Measurements from ENCODE around the gene TMC6.
A peak's percentile ranks its signal among the peaks of the same experiment; 100 is the strongest.
"Not testable (repeated sequence)": the region's sequence is repeated elsewhere in the genome, so short reads cannot be mapped to it uniquely, and the experiment has no call there.

The TMC6 gene

GRCh38 chr17:78154903-78155811 is 26.6 kb upstream of the TMC6 start:
- DNase-seq = no peak

- no peak for DNase-seq
Observed at GRCh38 chr17:78151514-78152008, 23.0 kb upstream of the TMC6 start.

DNA sequence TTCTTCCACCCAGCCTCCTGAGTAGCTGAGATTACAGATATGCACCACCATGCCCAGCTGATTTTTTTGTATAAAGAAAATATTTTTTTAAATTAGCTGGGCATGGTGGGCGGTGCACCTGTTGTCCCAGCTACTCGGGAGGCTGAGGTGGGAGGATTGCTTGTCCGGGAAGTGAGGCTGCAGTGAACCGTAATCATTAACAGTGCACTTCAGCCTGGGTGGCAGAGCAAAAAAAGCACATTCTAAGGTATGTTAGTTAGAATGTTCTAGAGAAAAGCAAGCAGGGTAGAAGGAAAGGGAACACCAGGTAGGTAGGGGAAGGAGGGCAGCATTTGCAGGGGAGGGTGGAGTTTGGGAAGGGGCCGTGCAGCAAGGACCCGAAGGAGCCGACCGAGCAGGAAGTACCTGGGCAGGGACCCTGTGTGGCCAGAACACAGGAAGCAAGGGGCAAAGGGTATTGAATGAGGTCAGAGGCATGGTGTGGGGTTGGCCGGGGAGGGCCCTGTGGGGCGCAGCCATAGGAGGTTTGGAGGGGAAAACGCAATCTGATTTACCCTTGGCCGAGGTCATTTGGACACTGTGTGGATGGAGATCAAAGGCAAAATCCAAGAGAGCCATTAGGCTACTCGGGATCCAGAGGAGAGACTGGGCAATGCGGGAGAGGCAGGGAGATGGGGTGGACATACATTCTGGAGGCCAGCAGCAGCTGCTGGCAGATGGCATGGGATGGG is 19.9 kb upstream of the TMC6 start:
- DNase-seq = no peak

DNA sequence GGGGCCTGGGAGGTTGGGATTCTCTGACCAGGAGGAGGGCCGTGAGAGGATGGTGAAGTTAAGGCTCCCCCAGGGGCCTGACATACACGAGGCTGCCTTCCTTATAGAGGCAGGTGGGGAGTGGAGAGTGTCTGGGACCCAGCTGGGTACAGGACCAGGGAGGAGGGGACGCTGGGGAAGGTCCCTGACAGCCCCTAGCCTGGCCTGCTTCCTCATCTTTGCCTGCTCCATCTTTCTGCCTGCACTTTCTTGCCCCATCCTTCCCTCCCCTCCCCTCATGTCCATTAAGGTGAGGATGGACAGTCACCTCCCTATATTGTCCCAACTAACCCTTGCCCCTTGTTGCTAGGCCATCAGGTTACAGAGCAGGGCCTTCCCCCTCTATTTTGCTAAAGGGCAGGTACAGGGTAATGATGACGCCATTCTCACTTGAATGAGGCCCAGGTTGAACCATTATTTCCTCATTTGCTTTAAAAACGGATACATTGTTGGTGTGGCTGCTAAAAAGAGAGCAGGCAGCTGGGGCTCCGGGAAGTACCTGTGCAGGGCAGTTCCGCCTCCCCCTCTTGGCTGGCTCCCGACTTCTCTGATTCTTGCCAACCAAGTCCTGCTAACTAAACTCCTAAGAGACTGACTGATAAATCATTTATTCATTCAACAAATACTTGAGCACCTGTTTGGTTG is 18.9 kb upstream of the TMC6 start:
- no peak for DNase-seq

GRCh38 chr17:78146881-78147280 is 18.3 kb upstream of the TMC6 start:
- no peak for DNase-seq

DNA sequence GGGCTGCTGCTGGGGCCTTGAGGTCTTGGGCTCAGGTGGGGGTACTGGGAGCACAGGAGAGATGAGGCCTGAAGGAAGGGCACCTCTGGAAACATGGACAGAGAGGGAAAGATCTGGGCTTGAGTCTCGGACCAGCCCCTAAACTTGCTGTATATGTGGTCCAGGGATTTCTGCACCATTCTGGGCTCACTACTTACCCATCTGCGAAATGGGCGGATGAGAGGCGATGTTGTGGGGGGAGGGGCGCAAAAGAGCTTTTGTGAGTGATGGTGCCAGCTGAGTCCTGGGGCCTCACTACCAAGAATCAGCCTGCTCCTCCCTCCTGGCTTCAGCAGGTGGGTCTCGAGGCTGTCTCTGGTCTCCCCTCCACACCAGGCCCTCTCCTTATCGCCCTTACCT is 17.9 kb upstream of the TMC6 start:
- DNase-seq = no peak

GRCh38 chr17:78144736-78145641 is 16.4 kb upstream of the TMC6 start:
- no peak for DNase-seq

- DNase-seq = no peak
Observed at GRCh38 chr17:78144147-78144719, 15.7 kb upstream of the TMC6 start.

DNA sequence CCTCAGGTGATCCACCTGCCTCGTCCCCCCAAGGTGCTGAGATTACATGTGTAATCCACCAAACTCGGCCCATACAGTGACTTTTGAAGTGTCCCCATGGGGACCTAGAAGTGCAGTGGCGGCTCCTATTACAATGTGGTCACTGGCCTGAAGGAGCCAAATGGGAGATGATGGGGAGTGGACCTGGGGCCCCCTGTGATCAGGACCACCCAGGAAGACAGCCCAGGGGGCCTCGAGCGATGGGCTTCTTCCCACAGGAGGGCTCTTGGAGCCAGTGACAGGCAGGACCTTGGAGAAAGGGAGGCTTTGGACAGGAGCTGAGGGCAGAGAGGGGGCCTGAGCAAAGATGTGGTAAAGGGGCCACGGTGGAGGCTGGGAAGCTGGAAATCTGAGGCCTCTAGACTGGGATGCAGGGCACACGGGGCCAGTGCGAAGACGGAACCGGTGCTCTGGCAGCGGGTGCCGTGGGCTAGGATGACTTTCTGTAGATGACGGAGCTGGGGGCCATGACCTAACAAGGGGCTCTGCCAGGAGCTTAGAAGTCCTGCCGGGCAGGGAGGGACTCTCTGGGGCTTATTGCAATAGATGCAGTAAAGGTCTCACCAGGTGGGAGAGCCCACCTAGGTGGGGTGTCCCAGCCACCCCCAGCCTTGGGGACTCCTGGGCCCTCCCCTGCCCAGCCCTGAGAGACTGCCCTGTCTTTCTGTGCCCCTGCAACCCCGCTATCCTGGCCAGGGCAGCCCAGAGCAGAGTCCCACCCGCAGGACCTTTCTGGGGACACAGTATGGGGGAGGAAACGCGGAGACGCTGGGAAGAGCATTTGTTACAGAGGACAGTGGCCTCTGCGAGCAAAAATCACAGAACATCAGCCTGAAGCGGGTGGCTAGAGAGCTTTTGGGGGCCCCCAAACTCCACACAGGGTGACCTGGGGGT is 14.9 kb upstream of the TMC6 start:
- no peak for DNase-seq

DNA sequence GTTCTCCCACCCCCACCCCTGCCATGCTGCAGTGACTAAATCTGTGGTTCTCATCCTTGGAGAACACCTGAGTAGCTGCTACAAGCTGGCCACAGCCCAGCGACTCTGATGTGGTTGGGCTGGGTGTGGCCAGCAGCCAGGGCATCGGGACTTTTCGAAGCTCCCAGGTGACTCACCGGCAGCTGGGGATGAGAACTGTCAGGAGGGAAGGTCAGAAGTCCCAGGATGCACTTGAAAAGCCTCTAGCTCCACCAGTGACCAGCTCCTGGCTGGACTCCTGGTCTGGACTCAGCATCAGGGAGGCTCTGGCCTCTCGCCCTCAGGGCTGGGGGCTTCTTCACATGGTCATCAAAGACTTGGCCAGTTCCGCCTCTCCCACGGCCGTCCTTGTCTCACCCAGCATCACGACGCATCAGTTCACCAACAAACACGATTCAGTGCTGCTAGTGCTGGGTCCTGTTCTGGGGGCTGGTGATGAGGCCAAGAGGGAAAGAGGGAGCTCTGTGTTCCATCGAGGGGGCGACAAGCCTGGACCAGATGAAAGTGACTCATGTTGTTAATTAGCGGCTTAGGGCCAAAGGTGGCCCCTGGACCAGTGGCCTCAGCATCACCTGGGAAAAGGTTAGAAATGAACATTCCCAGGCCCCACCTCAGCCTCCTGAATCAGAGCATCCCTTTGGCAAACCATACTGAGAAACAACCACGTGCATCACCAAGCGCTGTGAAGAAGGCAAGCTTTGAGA is 13.7 kb upstream of the TMC6 start:
- DNase-seq = no peak

DNA sequence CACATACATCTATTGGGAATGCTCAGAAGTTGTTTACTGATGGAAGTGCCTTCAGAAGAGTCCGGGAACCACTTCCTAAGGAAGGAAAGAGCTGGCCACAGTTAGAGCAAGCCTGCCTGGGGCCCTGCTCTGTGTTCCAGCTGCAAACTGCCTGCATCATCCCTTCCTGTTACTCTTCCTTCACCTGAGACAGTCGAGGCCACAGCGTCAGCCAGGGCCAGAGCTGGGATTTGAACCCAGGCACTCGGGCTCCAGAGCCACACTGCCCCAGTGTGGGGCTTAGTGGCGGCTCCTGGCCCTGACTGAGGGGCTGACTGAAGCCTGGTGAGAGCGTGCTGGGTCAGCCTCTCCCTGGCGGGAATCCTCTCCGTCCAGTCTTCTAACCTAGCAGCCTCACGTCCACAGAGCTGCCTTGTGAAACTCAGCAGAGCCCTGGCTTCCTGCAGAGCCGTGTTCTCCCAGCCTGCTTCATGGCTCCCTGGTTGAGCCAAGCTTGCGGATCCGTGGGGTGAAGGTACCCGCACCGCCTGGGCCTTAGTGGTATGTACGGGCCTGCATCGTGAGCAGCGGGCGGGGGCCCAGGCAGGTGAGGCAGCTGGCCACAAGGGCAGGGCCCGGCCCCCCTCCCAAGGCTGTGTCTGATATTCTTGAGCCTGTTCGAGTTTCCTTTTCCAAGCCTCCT is 13.0 kb upstream of the TMC6 start:
- no peak for DNase-seq

DNA sequence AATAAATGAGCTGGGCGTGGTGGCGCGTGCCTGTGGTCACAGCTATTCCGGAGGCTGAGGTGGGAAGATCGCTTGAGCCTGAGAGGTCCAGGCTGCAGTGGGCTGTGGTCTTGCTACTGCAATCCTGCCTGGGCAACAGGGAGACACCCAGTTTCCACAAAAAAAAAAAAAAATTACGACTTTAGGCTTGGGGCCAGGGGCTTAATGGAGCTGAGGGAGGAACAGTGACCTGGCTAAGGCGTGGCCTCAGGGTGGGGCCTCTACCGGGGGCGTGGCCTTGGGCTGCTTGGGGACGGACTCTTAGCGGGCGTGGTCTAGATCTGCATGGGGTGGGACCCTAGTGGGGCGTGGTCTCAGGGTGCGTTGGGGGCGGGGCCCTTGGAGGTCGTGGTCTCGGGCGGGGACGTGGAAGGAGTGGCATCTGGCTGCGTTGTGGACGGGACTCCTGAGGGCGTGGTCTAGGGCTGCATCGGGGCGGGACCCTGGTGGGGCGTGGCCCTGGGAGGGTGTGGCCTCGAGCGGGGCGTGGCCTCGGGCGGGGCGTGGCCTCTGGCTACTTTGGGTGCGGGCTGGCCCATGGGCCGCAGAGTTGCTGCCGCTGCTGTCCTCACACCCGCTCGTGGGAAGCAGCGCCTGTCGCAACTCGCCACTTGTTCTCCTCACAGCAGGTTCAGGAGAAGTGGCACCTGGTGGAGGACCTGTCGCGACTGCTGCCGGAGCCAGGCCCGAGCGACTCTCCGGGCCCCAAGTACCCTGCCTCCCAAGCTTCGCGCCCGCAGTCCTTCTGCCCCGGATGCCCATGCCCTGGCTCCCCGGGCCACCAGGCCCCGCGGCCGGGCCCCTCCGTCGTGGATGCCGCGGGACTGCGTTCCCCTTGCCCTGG is 11.9 kb upstream of the TMC6 start:
- peak; percentile 37 to 86 for DNase-seq

DNA sequence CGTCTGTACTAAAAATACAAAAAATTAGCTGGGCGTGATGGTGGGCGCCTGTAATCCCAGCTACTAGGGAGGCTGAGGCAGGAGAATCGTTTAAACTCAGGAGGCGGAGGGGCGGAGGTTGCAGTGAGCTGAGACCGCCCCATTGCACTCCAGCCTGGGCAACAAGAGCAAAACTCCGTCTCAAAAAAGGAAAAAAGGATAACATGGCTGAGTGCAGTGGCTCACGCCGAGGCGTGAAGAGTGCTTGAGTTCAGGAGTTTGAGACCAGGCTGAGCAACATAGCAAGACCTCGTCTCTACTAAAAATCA is 11.3 kb upstream of the TMC6 start:
- DNase-seq = not testable (repeated sequence)

- no peak for DNase-seq
Observed at GRCh38 chr17:78138204-78139060, 9.9 kb upstream of the TMC6 start.

- no peak for DNase-seq
Observed at GRCh38 chr17:78137392-78138203, 9.0 kb upstream of the TMC6 start.

DNA sequence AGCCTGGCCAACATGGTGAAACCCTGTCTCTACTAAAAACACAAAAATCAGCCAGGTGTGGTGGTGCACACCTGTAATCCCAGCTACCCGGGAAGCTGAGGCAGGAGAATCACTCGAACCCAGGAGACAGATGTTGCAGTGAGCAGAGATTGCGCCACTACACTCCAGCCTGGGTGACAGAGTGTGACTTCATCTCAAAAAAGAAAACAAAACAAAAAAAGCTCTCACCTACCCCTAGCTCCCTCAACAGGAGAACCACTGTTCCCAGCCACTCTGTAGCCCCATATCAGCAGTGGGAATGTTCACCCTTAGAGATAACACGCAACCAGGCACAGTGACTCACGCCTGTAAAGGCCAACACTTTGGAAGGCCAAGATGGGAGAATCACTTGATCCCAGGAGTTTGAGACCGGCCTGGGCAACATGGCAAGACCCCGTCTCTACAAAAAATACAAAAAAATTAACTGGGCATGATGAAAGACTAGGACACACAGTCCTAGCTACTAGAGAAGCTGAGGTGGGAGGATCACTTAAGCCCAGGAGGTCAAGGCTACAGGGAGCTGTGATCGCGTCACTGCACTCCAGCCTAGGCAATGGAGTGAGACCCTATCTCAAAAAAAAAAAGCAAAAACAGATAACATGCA is 7.4 kb upstream of the TMC6 start:
- no peak for DNase-seq
